RWPE1 (cell line): ENCODE measurements around the gene SMIM24.

Experiments used
- CTCF ChIA-PET: fragments of 350-600 bp; sonication (Branson Sonifier 250); formaldehyde crosslinking; extraction: SDS; loops from one replicate; lab custom pipeline; 2021; lab: Yijun Ruan, JAX
- POLR2A ChIA-PET: fragments of 400-600 bp; formaldehyde crosslinking; extraction: SDS; loops from one replicate; lab custom pipeline; 2020; ENCODE audit warnings: antibody characterized with exemption; ENCODE audit not compliant: low non-redundant PET; lab: Yijun Ruan, JAX
- DNase-seq: peaks from one replicate; pipeline ENCODE4 v3.0.0; 2012; ENCODE audit warnings: low spot score
- H3K27ac ChIP-seq: fragments of 450-650 bp; 2 replicates; pipeline ENCODE4 v1.5.1; 2017
- TF ChIP-seq, protein P1 (sequence below): fragments of 450-650 bp; conservative IDR thresholded peaks from 2 replicates; pipeline ENCODE4 v1.5.1; 2017; ENCODE audit warnings: low read depth, mild to moderate bottlenecking

Gene SMIM24

DNA sequence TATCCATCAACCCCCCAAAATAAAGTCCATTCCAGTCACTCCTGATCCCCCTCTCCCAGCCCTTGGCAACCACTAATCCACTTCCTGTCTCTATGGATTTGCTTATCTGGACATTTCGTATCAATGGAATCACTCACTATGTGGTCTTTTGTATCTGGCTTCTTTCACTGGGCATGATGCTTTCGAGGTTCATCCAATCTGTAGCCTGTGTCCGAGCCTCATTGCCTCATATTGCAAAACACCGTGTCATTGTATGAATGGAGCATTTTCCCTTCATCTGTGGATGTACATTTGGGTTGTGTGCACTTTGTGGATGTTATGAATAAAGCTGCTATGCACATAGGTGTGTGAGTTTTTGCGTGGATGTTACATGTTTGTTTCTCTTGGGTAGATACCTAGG is 24.4 kb upstream of the SMIM24 start:
- no peak for DNase-seq
- H3K27ac ChIP-seq, result peak overlapping the region; percentile 91
- ChIA-PET CTCF (no interaction called here), POLR2A (no interaction called here)
- TF ChIP-seq, protein P1, sequence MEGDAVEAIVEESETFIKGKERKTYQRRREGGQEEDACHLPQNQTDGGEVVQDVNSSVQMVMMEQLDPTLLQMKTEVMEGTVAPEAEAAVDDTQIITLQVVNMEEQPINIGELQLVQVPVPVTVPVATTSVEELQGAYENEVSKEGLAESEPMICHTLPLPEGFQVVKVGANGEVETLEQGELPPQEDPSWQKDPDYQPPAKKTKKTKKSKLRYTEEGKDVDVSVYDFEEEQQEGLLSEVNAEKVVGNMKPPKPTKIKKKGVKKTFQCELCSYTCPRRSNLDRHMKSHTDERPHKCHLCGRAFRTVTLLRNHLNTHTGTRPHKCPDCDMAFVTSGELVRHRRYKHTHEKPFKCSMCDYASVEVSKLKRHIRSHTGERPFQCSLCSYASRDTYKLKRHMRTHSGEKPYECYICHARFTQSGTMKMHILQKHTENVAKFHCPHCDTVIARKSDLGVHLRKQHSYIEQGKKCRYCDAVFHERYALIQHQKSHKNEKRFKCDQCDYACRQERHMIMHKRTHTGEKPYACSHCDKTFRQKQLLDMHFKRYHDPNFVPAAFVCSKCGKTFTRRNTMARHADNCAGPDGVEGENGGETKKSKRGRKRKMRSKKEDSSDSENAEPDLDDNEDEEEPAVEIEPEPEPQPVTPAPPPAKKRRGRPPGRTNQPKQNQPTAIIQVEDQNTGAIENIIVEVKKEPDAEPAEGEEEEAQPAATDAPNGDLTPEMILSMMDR, result no peak

DNA sequence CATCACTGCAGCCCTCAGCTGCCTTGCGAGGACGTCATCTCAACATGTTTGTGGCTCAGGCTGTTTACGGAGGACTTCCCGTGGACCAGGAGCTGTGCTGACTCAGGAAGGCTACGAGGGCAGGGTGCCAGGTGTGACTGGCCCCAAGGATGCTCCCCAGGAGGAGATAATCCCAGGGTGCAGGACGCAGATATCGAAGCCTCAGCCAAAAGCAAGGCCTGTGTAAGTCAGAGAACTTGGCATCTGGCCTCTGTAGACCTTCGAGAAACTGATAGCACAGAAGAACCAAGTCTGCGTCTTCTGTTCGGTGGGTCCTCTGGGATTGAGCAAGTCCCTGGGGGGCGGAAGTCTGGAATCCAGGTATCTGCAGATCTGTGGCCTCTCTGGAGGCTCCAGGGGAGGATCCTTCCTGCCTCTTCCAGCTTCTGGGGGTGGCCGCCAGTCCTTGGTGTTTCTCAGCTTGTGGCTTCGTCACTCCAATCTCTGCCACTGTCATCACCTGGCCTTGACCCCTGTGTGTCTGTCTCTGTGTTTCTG is 22.8 kb upstream of the SMIM24 start:
- TF ChIP-seq, protein P1, result no peak
- ChIA-PET POLR2A (no interaction called here), CTCF (interaction anchor here (0.6 to 0.7 kb wide), 4 partner anchors 31 to 697 kb away, joined by 3 to 4 read pairs (median 4); no protein-coding TSS in a partner anchor)
- H3K27ac ChIP-seq, result peak overlapping the region; percentile 31
- no peak for DNase-seq

DNA sequence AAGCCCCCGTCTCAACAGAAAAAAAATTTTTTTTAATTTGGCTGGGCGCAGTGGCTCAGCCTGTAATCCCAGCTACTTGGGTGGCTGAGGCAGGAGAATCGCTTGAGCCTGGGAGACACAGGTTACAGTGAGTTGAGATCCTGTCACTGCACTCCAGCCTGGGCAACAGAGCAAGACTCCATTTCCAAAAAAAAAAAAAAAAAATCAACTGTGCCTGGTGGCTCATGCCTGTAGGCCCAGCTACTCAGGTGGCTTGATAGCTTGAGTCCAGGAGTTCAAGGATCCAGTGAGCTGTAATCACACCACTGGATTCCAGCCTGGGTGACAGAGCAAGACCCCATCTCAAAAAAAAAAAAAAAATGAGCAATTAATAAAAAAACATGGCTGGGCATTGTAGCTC is 21.5 kb upstream of the SMIM24 start:
- ChIA-PET CTCF (no interaction called here), POLR2A (no interaction called here)

DNA sequence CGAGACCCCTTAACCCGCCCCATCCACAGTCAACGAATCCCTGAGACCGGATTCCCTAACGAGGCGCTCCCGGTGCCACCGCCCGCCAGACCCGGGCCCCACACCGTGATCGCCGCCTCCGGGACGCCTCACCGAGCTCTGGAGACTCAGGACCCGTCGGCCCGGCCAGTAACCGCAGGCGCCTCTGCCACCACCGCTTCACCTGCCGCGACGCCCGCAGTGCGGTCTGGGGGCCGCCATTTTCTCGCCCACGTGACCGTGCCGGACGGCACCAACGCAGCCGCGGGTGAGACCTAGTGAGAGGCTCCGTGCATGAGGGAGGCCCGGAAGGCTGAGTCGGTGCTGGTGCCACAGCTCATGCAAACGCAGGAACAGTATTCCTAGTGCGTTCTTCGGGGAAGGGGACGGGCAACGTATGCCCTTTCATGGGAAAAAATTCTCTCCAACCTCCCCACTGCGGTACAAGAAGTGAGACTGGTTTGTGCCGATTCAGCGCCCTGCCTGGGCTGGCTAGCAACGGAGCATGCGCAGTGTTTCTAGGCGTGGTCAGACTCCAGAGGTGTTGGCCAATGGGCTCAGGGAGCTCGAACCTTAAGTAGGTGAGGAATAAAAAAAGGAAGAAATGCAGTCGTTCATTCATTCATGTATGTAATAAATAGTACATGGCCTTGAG is 20.2 kb upstream of the SMIM24 start, which contains the start of gene DOHH:
Gene DOHH, minus strand, starts transcription at position 246 of the 673 bp plus-strand sequence. CDS start 3,860 bp downstream, outside the sequence.
- ChIA-PET CTCF (interaction anchor here (1.5 kb wide), 1 partner anchor 16 kb away, joined by 5 read pairs; no protein-coding TSS in a partner anchor), POLR2A (no interaction called here)
- peak; percentile 93 for DNase-seq
- H3K27ac ChIP-seq, result peak within 1 kb of the TSS; percentile 88
- TF ChIP-seq, protein P1, result no peak

More for the DNA sequence above, 21.5 kb upstream of the SMIM24 start:
- TF ChIP-seq, protein P1, result no peak
- peak overlapping the region; percentile 88 for H3K27ac ChIP-seq
- DNase-seq, result no peak

DNA sequence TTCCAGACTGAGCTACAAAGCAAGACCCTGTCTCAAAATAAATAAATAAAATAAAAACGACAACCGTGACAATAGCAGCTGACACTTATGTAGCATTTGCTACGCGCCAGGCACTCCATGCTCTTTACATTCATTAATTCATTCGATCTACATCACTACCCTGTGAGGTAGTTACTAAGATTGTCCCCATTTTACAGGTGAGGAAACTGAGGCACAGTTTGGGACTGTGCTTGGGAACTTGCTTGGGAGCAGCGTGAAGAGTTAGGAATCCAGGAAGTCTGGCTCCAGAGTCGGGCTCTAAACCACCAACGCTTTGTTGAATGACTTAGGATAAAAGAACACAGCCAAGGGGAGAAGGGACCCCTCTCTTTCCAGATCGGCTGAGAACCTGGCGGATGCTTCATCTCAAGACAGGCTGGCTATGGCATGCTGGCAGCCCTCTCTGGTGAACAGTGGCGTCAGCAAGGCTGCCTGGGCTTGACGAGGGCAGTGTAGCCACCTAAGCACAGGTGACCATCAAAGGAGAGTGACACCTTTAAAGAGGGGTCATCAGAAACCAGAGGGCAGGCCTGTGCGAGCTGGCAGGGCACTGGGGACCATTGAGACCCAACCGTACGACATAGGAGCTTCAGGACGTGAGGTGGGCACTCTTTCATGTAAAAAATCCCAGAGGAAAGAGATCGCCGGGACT is 19.6 kb upstream of the SMIM24 start:
- ChIA-PET CTCF (interaction anchor here (1.5 kb wide), 1 partner anchor 15 kb away, joined by 5 read pairs; no protein-coding TSS in a partner anchor), POLR2A (no interaction called here)
- TF ChIP-seq, protein P1, result no peak
- H3K27ac ChIP-seq, result peak overlapping the region; percentile 88
- DNase-seq, result no peak

DNA sequence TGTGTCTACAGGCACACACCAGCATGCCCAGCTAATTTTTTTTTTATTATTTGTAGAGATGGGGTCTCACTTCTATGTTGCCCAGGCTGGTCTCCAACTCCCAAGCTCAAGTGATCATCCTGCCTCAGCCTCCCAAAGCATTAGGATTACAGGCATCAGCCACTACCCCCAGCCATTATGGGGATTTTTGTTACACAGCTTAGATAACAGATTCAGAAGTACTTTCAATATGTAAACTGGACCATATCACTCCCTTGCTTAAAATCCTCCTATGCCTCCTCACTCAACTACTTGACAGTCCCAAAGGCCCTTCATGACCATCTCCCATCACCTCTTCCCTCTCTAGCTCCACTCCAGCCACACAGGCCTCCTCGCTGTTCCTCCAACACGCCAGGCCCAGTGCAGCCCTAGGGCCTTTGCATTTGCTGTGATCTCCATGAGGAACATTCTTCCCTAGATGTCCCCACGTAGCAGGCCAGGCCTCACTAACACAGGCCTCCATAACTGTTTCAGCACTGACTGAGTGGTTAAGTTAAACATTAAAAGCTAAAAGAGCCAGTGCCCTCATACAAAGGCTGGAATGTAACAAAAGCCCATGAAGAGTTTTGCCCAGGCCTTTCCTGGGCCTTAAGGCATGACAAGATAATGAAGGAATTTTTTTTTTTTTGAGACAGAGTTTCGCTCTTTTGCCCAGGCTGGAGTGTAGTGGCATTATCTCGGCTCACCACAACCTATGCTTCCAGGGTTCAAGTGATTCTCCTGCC is 17.6 kb upstream of the SMIM24 start:
- H3K27ac ChIP-seq, result no peak overlapping the region
- POLR2A ChIA-PET, result no interaction called here
- TF ChIP-seq, protein P1, result no peak
- DNase-seq, result no peak
- CTCF ChIA-PET, result interaction anchor here (0.7 kb wide), 1 partner anchor 23 kb away, joined by 5 read pairs; no protein-coding TSS in a partner anchor
